NB4 (cell line): ENCODE data around the gene LAMA4.

ENCODE experiments used
- DNase-seq: peaks from one replicate; pipeline ENCODE4 v3.0.0; 2010; ENCODE audit warnings: low read depth
- H3K4me3 ChIP-seq: one replicate; pipeline ENCODE4 v1.5.1; 2011; ENCODE audit warnings: mild to moderate bottlenecking, low read depth, low read length, moderate library complexity
- MYC ChIP-seq: IDR thresholded peaks from 2 replicates; pipeline ENCODE4 v1.6.1; 2011; ENCODE audit warnings: low read depth, low read length
- POLR2A ChIP-seq: IDR thresholded peaks from 2 replicates; pipeline ENCODE4 v1.6.1; 2011; ENCODE audit warnings: mild to moderate bottlenecking; ENCODE audit not compliant: insufficient read length; ENCODE audit errors: extremely low read depth
- TF ChIP-seq, protein P1 (sequence below): IDR thresholded peaks from one replicate; pipeline ENCODE4 v1.5.1; 2012; ENCODE audit warnings: low read depth, low read length
- TF ChIP-seq, protein P2 (sequence below): IDR thresholded peaks from 2 replicates; pipeline ENCODE4 v1.6.1; 2011; ENCODE audit warnings: low read depth, low read length

LAMA4 gene

DNA sequence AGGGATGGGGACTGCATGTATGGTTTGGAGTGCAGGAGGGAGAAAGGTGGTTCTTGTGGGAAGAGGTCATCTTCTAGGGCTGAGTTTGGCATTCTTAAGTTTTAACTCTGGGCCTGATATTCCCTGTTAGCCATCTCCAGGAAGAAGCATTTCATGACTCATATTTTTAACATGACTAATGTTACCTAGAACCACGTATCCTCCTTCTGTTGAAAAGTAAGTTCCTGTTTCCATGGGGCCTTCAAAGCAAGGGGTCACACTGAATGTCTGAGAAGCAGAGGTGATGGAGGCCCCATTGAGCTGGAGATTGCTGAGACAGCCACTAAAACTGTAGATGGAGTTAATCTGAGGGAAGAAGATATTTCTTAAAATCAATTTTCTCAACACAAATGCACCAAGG, 136.8 kb downstream of the LAMA4 start:
- DNase-seq = peak; percentile 54
- TF ChIP-seq, protein P1, sequence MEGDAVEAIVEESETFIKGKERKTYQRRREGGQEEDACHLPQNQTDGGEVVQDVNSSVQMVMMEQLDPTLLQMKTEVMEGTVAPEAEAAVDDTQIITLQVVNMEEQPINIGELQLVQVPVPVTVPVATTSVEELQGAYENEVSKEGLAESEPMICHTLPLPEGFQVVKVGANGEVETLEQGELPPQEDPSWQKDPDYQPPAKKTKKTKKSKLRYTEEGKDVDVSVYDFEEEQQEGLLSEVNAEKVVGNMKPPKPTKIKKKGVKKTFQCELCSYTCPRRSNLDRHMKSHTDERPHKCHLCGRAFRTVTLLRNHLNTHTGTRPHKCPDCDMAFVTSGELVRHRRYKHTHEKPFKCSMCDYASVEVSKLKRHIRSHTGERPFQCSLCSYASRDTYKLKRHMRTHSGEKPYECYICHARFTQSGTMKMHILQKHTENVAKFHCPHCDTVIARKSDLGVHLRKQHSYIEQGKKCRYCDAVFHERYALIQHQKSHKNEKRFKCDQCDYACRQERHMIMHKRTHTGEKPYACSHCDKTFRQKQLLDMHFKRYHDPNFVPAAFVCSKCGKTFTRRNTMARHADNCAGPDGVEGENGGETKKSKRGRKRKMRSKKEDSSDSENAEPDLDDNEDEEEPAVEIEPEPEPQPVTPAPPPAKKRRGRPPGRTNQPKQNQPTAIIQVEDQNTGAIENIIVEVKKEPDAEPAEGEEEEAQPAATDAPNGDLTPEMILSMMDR = no peak
- TF ChIP-seq, protein P2, sequence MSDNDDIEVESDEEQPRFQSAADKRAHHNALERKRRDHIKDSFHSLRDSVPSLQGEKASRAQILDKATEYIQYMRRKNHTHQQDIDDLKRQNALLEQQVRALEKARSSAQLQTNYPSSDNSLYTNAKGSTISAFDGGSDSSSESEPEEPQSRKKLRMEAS = no peak
- TF ChIP-seq MYC (no peak), POLR2A (no peak)
- no peak overlapping the region for H3K4me3 ChIP-seq

DNA sequence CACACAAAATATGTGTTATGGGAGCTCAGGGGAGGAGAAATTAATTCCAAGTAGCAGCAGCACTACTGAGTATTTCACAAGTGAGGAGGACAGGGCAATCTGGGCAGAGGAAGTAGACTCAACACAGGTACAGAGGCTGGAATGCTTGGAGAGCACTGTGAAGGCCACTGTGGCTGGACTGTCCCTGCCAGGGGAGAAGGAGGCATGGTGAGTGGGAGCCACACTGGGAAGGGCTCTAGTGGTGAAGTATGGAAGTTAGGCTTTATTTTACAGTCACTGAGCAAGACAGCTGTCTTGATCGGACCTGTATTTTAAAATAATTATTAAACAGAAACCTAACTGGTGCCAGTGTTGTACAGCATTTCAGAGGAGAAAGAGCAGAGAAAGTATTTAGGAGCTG, 138.1 kb downstream of the LAMA4 start:
- H3K4me3 ChIP-seq = no peak overlapping the region
- no peak for DNase-seq
- TF ChIP-seq, protein P2 = no peak
- TF ChIP-seq MYC (no peak), POLR2A (no peak)
- TF ChIP-seq, protein P1 = no peak

DNA sequence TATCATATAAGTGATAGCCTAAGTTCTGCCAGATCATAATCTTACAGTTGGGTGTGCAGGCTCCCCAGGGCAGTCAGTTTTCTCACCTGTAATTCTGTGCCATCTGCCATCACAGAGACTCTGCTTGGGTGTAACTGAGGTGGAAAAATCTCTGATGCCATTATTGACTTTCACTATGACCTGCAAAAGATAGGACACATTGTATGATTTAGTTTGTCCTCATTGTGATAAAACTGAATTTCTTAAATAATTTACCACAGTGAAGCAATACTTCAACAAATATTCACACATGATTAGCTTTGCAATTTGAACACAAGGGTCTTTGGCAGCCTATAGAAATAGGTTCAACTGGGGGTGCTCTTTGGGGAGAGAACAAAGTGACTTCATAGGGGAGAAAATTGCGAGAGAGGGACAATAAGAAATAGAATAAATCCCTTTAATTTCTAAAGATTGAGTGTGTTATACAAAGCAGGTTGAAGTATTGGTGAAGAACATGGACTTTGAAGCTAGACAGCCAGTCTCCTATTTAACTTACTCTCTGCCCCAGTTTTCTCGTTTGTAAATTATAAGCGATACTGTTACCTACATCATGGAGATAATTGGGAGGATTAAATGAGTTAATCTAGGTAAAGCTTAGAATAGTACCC, 139.7 kb downstream of the LAMA4 start:
- no peak for TF ChIP-seq MYC
- TF ChIP-seq, protein P2 = no peak
- TF ChIP-seq, protein P1 = no peak
- no peak for TF ChIP-seq POLR2A
- no peak for DNase-seq

DNA sequence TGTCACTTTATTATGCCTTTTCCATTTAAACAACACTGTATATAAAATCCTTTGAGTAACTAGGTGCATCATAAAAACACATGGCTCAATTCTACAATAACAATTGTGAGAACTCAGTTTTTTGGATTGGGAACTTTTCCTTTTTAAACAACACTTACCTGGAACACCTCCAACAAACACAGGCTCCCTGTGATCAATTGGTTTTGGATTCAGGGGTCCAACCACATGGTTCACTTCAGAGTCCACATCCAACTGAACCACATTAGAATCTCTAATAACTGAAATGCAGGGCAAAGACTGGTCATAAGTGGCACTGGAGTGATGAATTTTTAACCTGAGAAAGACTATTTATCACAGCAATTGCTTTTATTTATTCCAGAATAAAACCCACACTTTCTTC, 140.4 kb downstream of the LAMA4 start:
- DNase-seq = no peak
- TF ChIP-seq, protein P2 = no peak
- TF ChIP-seq, protein P1 = no peak
- TF ChIP-seq POLR2A (no peak), MYC (no peak)
- H3K4me3 ChIP-seq = no peak overlapping the region

More for the DNA sequence above, 139.7 kb downstream of the LAMA4 start:
- no peak overlapping the region for H3K4me3 ChIP-seq

DNA sequence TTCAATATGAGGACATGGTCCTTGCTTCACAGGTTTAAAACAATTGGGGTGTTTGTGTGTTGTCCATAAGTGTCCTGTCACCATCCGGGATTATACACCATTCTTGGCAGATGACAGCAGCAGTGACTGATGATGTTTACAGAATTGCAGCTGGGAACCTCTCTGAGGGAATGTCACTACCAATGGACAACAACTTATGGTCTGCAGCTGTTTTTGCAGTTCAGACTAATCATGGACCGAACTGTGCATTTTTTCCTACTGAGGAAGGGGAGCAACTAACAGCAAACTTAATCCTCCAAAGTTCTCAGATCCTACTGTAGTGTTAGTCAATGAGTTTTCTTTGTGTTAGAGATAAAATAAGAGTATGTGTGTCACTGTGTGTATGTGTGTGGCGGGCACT, 140.9 kb downstream of the LAMA4 start:
- no peak for TF ChIP-seq MYC
- TF ChIP-seq POLR2A = no peak
- TF ChIP-seq, protein P2 = no peak
- TF ChIP-seq, protein P1 = no peak
- no peak for DNase-seq
- H3K4me3 ChIP-seq = no peak overlapping the region

DNA sequence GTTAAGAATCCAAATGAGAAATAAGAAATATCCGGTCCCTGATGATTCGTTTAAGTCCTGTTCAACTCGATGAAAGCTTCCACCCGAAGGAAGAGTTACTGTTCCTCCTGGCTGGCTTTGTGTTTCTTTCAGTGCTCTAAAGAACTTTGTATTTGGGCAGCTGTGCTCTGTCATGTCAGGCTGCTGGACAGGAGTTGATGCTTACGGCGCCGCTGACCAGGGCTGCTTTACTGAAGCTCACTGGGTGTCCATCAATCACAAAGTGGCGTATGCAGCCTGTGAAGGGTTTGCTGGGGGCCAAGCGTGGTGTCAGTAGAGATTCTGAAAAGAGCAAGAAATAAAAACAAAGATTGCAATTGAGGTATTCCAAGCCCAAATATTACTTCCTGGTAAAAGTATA, 145.1 kb downstream of the LAMA4 start:
- no peak for DNase-seq
- TF ChIP-seq, protein P2 = no peak
- TF ChIP-seq, protein P1 = no peak
- TF ChIP-seq POLR2A = no peak
- no peak for TF ChIP-seq MYC
- H3K4me3 ChIP-seq = no peak overlapping the region
